ENCODE data around the gene SPATS2.

GRCh38 chr12:49493900-49494299, 126.6 kb downstream of the SPATS2 start:
- no peak for TF ChIP-seq EP300 (IDR thresholded peaks at IDR 0.05)
- no peak for TF ChIP-seq CTCF (IDR thresholded peaks at IDR 0.05)

Measured in ovary (tissue), 3 donors.